ENCODE measurements around the gene KNDC1.

The KNDC1 gene

DNA sequence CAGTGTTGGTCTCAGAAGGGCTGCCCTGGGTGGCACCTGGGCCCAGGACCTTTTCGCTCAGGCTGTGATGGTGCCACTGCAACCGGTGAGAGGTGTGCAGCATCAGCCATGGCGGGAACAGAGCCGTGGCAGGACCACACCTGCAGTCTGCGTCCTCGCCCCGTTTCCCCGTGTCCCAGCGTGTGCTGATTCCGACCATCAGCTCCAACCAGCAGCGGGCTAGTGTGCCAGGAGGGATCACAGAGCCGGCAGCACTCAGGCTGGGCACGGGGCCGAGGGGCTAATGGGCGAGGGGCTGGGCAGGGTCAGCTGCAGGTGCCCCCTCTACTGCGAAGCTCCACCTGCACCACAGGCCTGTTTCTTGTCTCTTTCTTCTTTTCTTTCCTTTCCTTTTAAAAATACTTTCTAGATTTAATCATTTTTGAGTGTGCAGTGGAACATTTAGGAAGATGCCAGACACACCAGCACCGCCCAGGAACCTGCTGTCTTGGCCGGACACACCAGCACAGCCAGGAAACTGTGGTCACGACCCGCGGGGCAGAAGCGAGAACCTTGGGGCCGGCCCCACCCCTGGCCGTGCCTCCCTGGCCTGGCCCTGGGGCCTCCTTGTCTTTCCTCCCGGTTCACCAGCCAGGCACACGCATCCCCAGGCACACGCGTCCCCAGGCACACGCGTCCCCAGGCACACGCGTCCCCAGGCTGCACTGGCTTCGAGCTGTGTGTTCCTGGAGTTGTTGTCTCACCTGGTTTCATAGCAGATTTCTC lies 37.7 kb upstream of the KNDC1 start:
- Histone ChIP-seq H3K4me3 (replicated peaks; ENCODE audit: insufficient read depth, low read length) (no peak overlapping the region), H3K27ac (replicated peaks) (no peak overlapping the region), H3K27me3 (ENCODE audit: insufficient read depth, poor library complexity, severe bottlenecking) (peaks cover 15% of the 10 kb centered on the region)
- no peak for TF ChIP-seq SPI1 (IDR thresholded peaks at IDR 0.05; ENCODE audit: borderline replicate concordance, low read depth)
- TF ChIP-seq, protein P1, sequence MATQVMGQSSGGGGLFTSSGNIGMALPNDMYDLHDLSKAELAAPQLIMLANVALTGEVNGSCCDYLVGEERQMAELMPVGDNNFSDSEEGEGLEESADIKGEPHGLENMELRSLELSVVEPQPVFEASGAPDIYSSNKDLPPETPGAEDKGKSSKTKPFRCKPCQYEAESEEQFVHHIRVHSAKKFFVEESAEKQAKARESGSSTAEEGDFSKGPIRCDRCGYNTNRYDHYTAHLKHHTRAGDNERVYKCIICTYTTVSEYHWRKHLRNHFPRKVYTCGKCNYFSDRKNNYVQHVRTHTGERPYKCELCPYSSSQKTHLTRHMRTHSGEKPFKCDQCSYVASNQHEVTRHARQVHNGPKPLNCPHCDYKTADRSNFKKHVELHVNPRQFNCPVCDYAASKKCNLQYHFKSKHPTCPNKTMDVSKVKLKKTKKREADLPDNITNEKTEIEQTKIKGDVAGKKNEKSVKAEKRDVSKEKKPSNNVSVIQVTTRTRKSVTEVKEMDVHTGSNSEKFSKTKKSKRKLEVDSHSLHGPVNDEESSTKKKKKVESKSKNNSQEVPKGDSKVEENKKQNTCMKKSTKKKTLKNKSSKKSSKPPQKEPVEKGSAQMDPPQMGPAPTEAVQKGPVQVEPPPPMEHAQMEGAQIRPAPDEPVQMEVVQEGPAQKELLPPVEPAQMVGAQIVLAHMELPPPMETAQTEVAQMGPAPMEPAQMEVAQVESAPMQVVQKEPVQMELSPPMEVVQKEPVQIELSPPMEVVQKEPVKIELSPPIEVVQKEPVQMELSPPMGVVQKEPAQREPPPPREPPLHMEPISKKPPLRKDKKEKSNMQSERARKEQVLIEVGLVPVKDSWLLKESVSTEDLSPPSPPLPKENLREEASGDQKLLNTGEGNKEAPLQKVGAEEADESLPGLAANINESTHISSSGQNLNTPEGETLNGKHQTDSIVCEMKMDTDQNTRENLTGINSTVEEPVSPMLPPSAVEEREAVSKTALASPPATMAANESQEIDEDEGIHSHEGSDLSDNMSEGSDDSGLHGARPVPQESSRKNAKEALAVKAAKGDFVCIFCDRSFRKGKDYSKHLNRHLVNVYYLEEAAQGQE (IDR thresholded peaks at IDR 0.05; ENCODE audit: insufficient replicate concordance, low read depth) = no peak
- TF ChIP-seq POLR2AphosphoS5 (IDR thresholded peaks at IDR 0.05; ENCODE audit: low read depth) = no peak
- TF ChIP-seq, protein P2, sequence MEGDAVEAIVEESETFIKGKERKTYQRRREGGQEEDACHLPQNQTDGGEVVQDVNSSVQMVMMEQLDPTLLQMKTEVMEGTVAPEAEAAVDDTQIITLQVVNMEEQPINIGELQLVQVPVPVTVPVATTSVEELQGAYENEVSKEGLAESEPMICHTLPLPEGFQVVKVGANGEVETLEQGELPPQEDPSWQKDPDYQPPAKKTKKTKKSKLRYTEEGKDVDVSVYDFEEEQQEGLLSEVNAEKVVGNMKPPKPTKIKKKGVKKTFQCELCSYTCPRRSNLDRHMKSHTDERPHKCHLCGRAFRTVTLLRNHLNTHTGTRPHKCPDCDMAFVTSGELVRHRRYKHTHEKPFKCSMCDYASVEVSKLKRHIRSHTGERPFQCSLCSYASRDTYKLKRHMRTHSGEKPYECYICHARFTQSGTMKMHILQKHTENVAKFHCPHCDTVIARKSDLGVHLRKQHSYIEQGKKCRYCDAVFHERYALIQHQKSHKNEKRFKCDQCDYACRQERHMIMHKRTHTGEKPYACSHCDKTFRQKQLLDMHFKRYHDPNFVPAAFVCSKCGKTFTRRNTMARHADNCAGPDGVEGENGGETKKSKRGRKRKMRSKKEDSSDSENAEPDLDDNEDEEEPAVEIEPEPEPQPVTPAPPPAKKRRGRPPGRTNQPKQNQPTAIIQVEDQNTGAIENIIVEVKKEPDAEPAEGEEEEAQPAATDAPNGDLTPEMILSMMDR (IDR thresholded peaks at IDR 0.05; ENCODE audit: insufficient read depth, low read length) = no peak
- no peak for TF ChIP-seq GABPA (IDR thresholded peaks at IDR 0.05; ENCODE audit: low read depth)
- no peak for DNase-seq (ENCODE audit: low read depth in 1 of 2, low spot score in 1 of 2)

DNA sequence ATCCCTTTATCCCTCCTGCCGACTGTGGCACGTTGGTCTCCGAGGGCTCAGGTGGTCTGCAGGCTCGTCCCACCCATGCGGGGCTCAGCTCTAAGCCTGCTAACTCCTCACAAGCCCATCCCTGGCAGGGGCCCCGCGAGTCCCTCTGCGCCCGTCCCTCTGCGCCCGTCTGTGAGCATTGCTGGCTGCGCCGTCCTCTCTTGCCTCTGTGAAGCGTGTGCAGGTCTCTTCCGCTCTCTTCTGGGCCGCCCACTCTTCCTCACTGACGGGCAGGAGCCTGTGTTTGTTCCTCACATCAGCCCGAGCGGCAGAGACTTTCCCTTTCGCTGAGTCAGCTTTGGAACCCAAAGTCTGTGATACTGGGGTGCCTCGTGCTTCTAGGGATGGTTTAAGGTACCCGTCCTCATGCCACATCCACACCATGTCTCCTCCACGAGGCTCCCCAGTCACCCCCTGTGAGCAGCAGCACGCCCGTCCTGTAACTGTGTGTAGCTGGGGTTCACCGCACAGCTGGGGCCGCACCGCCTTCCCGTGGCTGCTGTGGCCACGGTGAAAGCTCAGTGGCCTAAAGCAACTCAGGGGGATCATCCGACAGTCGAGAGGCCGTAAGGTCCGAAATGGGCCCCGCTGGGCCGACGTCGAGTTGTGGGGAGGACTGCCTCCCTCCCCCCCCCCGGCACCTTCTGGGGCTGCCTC lies 36.8 kb upstream of the KNDC1 start:
- no peak overlapping the region for H3K27ac ChIP-seq (replicated peaks)
- peaks cover 15% of the 10 kb centered on the region for H3K27me3 ChIP-seq (ENCODE audit: insufficient read depth, poor library complexity, severe bottlenecking)
- no peak overlapping the region for H3K4me3 ChIP-seq (replicated peaks; ENCODE audit: insufficient read depth, low read length)
- no peak for DNase-seq (ENCODE audit: low read depth in 1 of 2, low spot score in 1 of 2)
- no peak for TF ChIP-seq SPI1 (IDR thresholded peaks at IDR 0.05; ENCODE audit: borderline replicate concordance, low read depth)
- no peak for TF ChIP-seq GABPA (IDR thresholded peaks at IDR 0.05; ENCODE audit: low read depth)
- TF ChIP-seq POLR2AphosphoS5 (IDR thresholded peaks at IDR 0.05; ENCODE audit: low read depth) = no peak
- TF ChIP-seq, protein P1 (IDR thresholded peaks at IDR 0.05; ENCODE audit: insufficient replicate concordance, low read depth) = no peak
- TF ChIP-seq, protein P2 (IDR thresholded peaks at IDR 0.05; ENCODE audit: insufficient read depth, low read length) = no peak

DNA sequence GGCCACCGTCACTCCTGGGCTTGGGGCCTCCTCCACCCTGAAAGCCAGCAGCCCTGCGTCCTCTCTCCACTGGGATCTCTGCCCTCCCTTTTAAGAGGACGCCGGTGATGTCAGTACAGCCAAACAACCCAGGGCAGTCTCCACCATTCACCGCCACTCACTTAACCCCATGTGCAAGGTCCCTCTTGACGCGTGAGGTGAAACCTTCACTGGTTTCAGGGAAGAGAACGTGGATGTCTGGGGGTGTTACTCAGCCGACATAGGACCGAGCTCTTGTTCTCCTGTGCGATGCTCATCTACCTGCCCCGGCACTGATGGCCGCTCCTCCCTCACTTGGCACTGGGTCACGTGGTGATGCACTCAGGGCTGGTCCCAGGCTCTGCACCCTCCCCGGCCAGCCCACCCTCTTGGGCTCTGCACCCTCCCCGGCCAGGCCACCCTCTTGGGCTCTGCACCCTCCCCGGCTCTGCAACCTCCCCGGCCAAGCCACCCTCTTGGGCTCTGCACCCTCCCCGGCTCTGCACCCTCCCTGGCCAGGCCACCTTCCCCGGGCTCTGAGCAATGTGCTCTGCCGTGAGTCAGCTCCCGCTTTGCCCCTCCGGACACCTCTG lies 36.2 kb upstream of the KNDC1 start:
- TF ChIP-seq GABPA (IDR thresholded peaks at IDR 0.05; ENCODE audit: low read depth) (no peak), POLR2AphosphoS5 (IDR thresholded peaks at IDR 0.05; ENCODE audit: low read depth) (no peak), SPI1 (IDR thresholded peaks at IDR 0.05; ENCODE audit: borderline replicate concordance, low read depth) (no peak)
- TF ChIP-seq, protein P2 (IDR thresholded peaks at IDR 0.05; ENCODE audit: insufficient read depth, low read length) = no peak
- TF ChIP-seq, protein P1 (IDR thresholded peaks at IDR 0.05; ENCODE audit: insufficient replicate concordance, low read depth) = no peak
- Histone ChIP-seq H3K4me3 (replicated peaks; ENCODE audit: insufficient read depth, low read length) (no peak overlapping the region), H3K27me3 (ENCODE audit: insufficient read depth, poor library complexity, severe bottlenecking) (peaks cover 15% of the 10 kb centered on the region), H3K27ac (replicated peaks) (no peak overlapping the region)
- no peak for DNase-seq (ENCODE audit: low read depth in 1 of 2, low spot score in 1 of 2)
